Thoracic aorta (tissue), 2 donors: ENCODE measurements around the gene SETD9. TPM values are rescaled to one million over a fixed set of nuclear protein-coding genes. Genes with fewer than 3 reads are reported as not detected.

Source experiments
- ATAC-seq: fragments of 150-250 bp; one replicate; pipeline ENCODE4 v1.8.0; 2017; ENCODE audit warnings: low read depth; ENCODE audit not compliant: insufficient number of reproducible peaks, low FRiP score
- DNase-seq: peaks from one replicate; pipeline ENCODE4 v3.0.0-alpha.2; 2020; ENCODE audit warnings: low spot score
- H3K27ac ChIP-seq, 2 donors: fragments of 200-600 bp; sonication (generic); 1 replicate in 1 of 2; 2 replicates in 1 of 2; pipeline ENCODE4 v1.5.1; 2016; ENCODE audit warnings: mild to moderate bottlenecking in 2 of 2, moderate library complexity in 2 of 2
- H3K27me3 ChIP-seq: fragments of 200-600 bp; sonication (generic); replicated peaks from 2 replicates; pipeline ENCODE4 v1.6.0; 2016; ENCODE audit warnings: mild to moderate bottlenecking; ENCODE audit not compliant: insufficient read depth
- H3K36me3 ChIP-seq: fragments of 200-600 bp; sonication (generic); one replicate; pipeline ENCODE4 v1.5.1; 2016
- H3K4me1 ChIP-seq, 2 donors: fragments of 200-600 bp; sonication (generic); 1 replicate in 1 of 2; 2 replicates in 1 of 2; pipeline versions ENCODE4 v1.5.1 to v1.6.0; 2016; ENCODE audit warnings: low read depth in 2 of 2, mild to moderate bottlenecking in 1 of 2; ENCODE audit not compliant: control insufficient read depth in 1 of 2
- H3K4me3 ChIP-seq: fragments of 200-600 bp; sonication (generic); 2 replicates; pipeline ENCODE4 v1.5.1; 2016; ENCODE audit warnings: mild to moderate bottlenecking
- H3K9me3 ChIP-seq: fragments of 200-600 bp; sonication (generic); 2 replicates; pipeline ENCODE4 v1.5.1; 2016
- CTCF ChIP-seq: fragments of 200-600 bp; sonication (generic); IDR thresholded peaks from one replicate; pipeline ENCODE4 v1.5.1; 2019; ENCODE audit warnings: antibody characterized with exemption
- total RNA-seq, 2 donors: library from RNA; depleted of rRNA; stranded (reverse); fragments of >200 nt; gene quantifications; one replicate each; pipeline versions ENCODE4 v1.1.0 to v1.2.3, GENCODE V29; 2016

Gene SETD9
- total RNA-seq, 2 donors from 2014 or later, result 5.1 to 8.8 TPM

GRCh38 chr5:56900395-56900794 is 9.0 kb upstream of the SETD9 start:
- no peak for ATAC-seq
- TF ChIP-seq CTCF, result no peak
- Histone ChIP-seq H3K4me3 (no peak overlapping the region), H3K27ac (no peak overlapping the region), H3K27me3 (no peaks in the 10 kb centered on the region), H3K36me3 (no peaks in the 10 kb centered on the region), H3K9me3 (no peaks in the 10 kb centered on the region), H3K4me1 (no peaks in the 10 kb centered on the region)
- DNase-seq, result no peak

- H3K4me1 ChIP-seq, result no peaks in the 10 kb centered on the region
- TF ChIP-seq CTCF, result peak; percentile 67
- no peak for DNase-seq
- no peak overlapping the region for H3K4me3 ChIP-seq
- H3K27me3 ChIP-seq, result no peaks in the 10 kb centered on the region
- no peaks in the 10 kb centered on the region for H3K9me3 ChIP-seq
- H3K27ac ChIP-seq, result no peak overlapping the region
- H3K36me3 ChIP-seq, result no peaks in the 10 kb centered on the region
- ATAC-seq, result no peak
Measured at GRCh38 chr5:56900858-56901578, 8.4 kb upstream of the SETD9 start.

- Histone ChIP-seq H3K27ac (peak overlapping the region; percentile 88 to 98), H3K4me3 (peak overlapping the region; percentile 98), H3K4me1 (peaks cover 4 to 7% of the 10 kb centered on the region in 2 donors), H3K36me3 (no peaks in the 10 kb centered on the region), H3K9me3 (no peaks in the 10 kb centered on the region), H3K27me3 (no peaks in the 10 kb centered on the region)
- ATAC-seq (peak; percentile 34), DNase-seq (peak; percentile 13)
- TF ChIP-seq CTCF, result no peak
Measured at GRCh38 chr5:56908942-56909293, 478 bp upstream of the SETD9 start.

- ATAC-seq, result peak; percentile 15
- H3K27me3 ChIP-seq, result no peaks in the 10 kb centered on the region
- TF ChIP-seq CTCF, result no peak
- H3K9me3 ChIP-seq, result no peaks in the 10 kb centered on the region
- H3K4me3 ChIP-seq, result peak overlapping the region; percentile 98
- DNase-seq, result peak; percentile 5
- peaks cover 4 to 7% of the 10 kb centered on the region in 2 donors for H3K4me1 ChIP-seq
- no peaks in the 10 kb centered on the region for H3K36me3 ChIP-seq
- H3K27ac ChIP-seq, result peak overlapping the region; percentile 91 to 98
Measured at GRCh38 chr5:56910210-56910965, 992 bp downstream of the SETD9 start.

GRCh38 chr5:56913766-56914165 is 4.4 kb downstream of the SETD9 start:
- ATAC-seq, result no peak
- H3K27me3 ChIP-seq, result no peaks in the 10 kb centered on the region
- no peak overlapping the region for H3K27ac ChIP-seq
- no peaks in the 10 kb centered on the region for H3K36me3 ChIP-seq
- H3K4me3 ChIP-seq, result no peak overlapping the region
- peaks cover 4 to 7% of the 10 kb centered on the region in 2 donors for H3K4me1 ChIP-seq
- no peak for DNase-seq
- TF ChIP-seq CTCF, result no peak
- no peaks in the 10 kb centered on the region for H3K9me3 ChIP-seq
